OCI-LY3 (cell line): ENCODE results near the gene RBPJ.
"Not testable (repeated sequence)": the region's sequence is repeated elsewhere in the genome, so short reads cannot be mapped to it uniquely, and the experiment has no call there.

Source experiments
- H2AFZ ChIP-seq: fragments of 200-600, 300-600 bp; shearing (Covaris generic); 2 replicates; pipeline ENCODE4 v1.6.0; 2014; ENCODE audit warnings: antibody characterized with exemption, low read depth, low read length
- H3K27ac ChIP-seq: fragments of 200-600, 300-600 bp; sonication (generic); 2 replicates; pipeline ENCODE4 v1.5.1; 2014; ENCODE audit warnings: mild to moderate bottlenecking, low read length, moderate library complexity, mixed read lengths
- H3K27me3 ChIP-seq: fragments of 200-600, 300-600 bp; sonication (generic); 2 replicates; pipeline ENCODE4 v1.6.1; 2014; ENCODE audit warnings: low read depth, low read length, mixed read lengths
- H3K36me3 ChIP-seq: fragments of 200-600, 300-600 bp; sonication (generic); replicated peaks from 2 replicates; pipeline ENCODE3; 2014; ENCODE audit warnings: low read depth, low read length, mixed read lengths
- H3K4me1 ChIP-seq: fragments of 300-600, 200-600 bp; sonication (generic); 2 replicates; pipeline ENCODE4 v1.6.1; 2014; ENCODE audit warnings: low read length, mixed read lengths
- H3K4me2 ChIP-seq: fragments of 200-600, 300-600 bp; sonication (generic); 2 replicates; pipeline ENCODE4 v1.6.1; 2014; ENCODE audit warnings: low read length, mixed read lengths
- H3K4me3 ChIP-seq: fragments of 300-600, 200-600 bp; sonication (generic); 2 replicates; pipeline ENCODE4 v1.5.1; 2014; ENCODE audit warnings: antibody characterized with exemption, mild to moderate bottlenecking, low read length, moderate library complexity
- H3K79me2 ChIP-seq: fragments of 300-600, 200-600 bp; shearing (Covaris generic); 2 replicates; pipeline ENCODE4 v1.6.1; 2014; ENCODE audit warnings: mild to moderate bottlenecking, low read length, mixed read lengths
- H3K9ac ChIP-seq: fragments of 300-600, 200-600 bp; shearing (Covaris generic); 2 replicates; pipeline ENCODE4 v1.6.0; 2014; ENCODE audit warnings: mild to moderate bottlenecking, low read length, moderate library complexity
- H3K9me3 ChIP-seq: fragments of 200-600, 300-600 bp; shearing (Covaris generic); 2 replicates; pipeline ENCODE4 v1.6.1; 2014; ENCODE audit warnings: low read length, mixed read lengths; ENCODE audit not compliant: insufficient read depth
- H4K20me1 ChIP-seq: fragments of 200-600, 300-600 bp; sonication (generic); 2 replicates; pipeline ENCODE4 v1.6.1; 2016; ENCODE audit warnings: low read length, mixed read lengths; ENCODE audit not compliant: insufficient read depth
- EZH2phosphoT487 ChIP-seq: fragments of 200-600 bp; shearing (Covaris generic); IDR thresholded peaks from 2 replicates; pipeline ENCODE4 v1.6.1; 2018; ENCODE audit warnings: antibody characterized with exemption, mixed run types, low read depth
- TF ChIP-seq, protein P1 (sequence below): fragments of 200-600, 300-600 bp; sonication (generic); IDR thresholded peaks from 2 replicates; pipeline ENCODE4 v1.5.1; 2014; ENCODE audit warnings: antibody characterized with exemption, low read length, low read depth

RBPJ gene

DNA sequence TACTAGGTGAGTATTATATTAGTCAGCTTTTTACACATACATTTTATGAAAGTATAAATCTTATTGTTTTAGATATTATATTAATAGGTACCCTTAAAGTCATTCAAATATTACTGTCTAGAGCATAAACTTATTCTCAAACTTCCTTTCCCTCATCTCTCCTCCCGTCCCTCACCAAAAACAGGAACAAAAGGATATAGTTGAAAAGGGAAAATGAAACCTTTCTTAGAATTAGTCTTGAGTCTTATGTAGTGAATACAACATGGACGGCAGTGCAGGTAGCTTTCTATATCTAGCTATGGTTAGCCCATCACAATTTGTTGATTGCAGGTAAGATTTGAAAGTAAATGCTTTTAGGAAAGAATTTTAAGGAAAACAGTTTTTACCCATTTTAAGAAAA, 65.6 kb downstream of the RBPJ start:
- no peak overlapping the region for H3K9ac ChIP-seq
- peaks cover 62% of the 10 kb centered on the region for H4K20me1 ChIP-seq
- H3K4me1 ChIP-seq = peaks cover 3% of the 10 kb centered on the region; the same call in 1 of the 2 replicates
- H3K9me3 ChIP-seq = no peaks in the 10 kb centered on the region
- H3K36me3 ChIP-seq = peaks cover 35% of the 10 kb centered on the region
- peaks cover 33% of the 10 kb centered on the region for H3K79me2 ChIP-seq
- TF ChIP-seq EZH2phosphoT487 = no peak
- TF ChIP-seq, protein P1, sequence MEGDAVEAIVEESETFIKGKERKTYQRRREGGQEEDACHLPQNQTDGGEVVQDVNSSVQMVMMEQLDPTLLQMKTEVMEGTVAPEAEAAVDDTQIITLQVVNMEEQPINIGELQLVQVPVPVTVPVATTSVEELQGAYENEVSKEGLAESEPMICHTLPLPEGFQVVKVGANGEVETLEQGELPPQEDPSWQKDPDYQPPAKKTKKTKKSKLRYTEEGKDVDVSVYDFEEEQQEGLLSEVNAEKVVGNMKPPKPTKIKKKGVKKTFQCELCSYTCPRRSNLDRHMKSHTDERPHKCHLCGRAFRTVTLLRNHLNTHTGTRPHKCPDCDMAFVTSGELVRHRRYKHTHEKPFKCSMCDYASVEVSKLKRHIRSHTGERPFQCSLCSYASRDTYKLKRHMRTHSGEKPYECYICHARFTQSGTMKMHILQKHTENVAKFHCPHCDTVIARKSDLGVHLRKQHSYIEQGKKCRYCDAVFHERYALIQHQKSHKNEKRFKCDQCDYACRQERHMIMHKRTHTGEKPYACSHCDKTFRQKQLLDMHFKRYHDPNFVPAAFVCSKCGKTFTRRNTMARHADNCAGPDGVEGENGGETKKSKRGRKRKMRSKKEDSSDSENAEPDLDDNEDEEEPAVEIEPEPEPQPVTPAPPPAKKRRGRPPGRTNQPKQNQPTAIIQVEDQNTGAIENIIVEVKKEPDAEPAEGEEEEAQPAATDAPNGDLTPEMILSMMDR = no peak
- H3K27ac ChIP-seq = no peak overlapping the region
- H3K27me3 ChIP-seq = no peaks in the 10 kb centered on the region
- H2AFZ ChIP-seq = no peak overlapping the region
- no peak overlapping the region for H3K4me2 ChIP-seq
- no peak overlapping the region for H3K4me3 ChIP-seq

DNA sequence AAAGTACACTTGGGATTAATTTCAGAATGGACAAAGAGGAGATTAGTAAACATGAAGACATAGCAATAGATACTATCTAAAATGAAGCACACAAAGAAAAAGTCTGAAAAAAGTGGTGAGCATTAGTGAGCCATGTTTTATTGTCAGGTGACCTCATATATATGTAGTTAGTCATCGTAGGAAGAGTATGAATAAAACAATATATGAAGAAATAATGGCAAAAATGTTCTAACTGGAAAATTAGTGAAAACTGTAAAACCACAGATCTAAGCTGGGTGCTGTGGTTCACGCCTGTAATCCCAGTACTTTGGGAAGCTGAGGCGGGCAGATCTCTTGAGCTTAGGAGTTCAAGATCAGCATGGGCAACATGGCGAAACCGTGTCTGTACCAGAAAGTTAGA, 67.9 kb downstream of the RBPJ start:
- Histone ChIP-seq H4K20me1 (peaks cover 39% of the 10 kb centered on the region), H3K36me3 (peaks cover 42% of the 10 kb centered on the region), H3K27ac (no peak overlapping the region), H2AFZ (no peak overlapping the region), H3K79me2 (peaks cover 12% of the 10 kb centered on the region), H3K4me2 (no peak overlapping the region), H3K4me1 (peaks cover 3% of the 10 kb centered on the region; the same call in 1 of the 2 replicates), H3K4me3 (no peak overlapping the region), H3K9ac (no peak overlapping the region), H3K9me3 (no peaks in the 10 kb centered on the region), H3K27me3 (no peaks in the 10 kb centered on the region)
- TF ChIP-seq, protein P1 = no peak
- TF ChIP-seq EZH2phosphoT487 = no peak

DNA sequence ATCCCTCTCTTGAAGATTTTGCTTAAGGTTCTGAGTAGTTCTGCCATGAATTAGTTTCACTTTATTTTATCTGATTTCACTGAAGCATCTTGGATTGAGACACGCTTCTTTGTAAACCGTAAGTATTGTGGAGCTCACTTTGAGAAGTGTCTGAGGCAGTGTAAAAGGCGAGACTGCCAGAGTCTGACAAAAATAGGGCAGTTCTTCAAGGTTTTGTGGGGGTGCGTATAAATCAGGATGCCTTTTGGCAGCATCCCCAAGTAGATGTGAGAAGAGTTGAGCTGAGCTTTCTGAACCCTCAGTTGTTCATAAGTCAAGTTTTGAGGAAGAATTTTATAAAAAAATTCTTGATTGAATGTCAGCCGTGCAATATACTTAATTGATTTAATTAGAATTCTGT, 76.3 kb downstream of the RBPJ start:
- Histone ChIP-seq H2AFZ (no peak overlapping the region), H3K79me2 (peaks cover 6% of the 10 kb centered on the region; the same call in 1 of the 2 replicates), H3K9ac (no peak overlapping the region), H3K4me2 (no peak overlapping the region), H3K9me3 (no peaks in the 10 kb centered on the region), H4K20me1 (peaks cover 37% of the 10 kb centered on the region), H3K4me3 (no peak overlapping the region), H3K4me1 (peaks cover 10% of the 10 kb centered on the region), H3K27me3 (no peaks in the 10 kb centered on the region), H3K36me3 (peaks cover 34% of the 10 kb centered on the region), H3K27ac (no peak overlapping the region)
- TF ChIP-seq EZH2phosphoT487 = no peak

DNA sequence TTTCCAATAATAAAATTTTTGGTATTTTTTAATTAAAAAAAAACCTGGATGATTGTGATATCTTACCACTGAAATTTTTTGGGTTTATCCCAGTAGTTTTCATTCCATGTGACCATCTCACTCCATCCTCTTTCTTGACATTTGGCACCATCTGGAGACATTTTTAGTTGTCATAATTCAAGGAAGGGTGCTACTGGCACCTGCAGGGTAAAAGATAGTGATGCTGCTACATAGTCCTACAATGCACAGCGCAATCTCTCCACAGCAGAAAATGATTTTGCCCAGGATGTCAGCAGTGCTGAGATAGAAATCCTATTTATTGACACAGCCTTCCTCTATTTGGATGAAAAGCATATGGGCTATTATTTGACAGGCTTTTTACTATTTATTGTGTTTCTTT, 79.3 kb downstream of the RBPJ start:
- Histone ChIP-seq H3K4me3 (no peak overlapping the region), H3K4me2 (no peak overlapping the region), H3K27ac (no peak overlapping the region), H4K20me1 (peaks cover 67% of the 10 kb centered on the region), H3K9ac (no peak overlapping the region), H3K36me3 (peaks cover 56% of the 10 kb centered on the region), H3K4me1 (peaks cover 19% of the 10 kb centered on the region), H2AFZ (no peak overlapping the region), H3K9me3 (0 out of 2 replicates have a peak, but pooled peaks cover 7% of the 10 kb centered on the region), H3K79me2 (peaks cover 23% of the 10 kb centered on the region; the same call in 1 of the 2 replicates), H3K27me3 (no peaks in the 10 kb centered on the region)
- TF ChIP-seq, protein P1 = no peak
- TF ChIP-seq EZH2phosphoT487 = no peak

DNA sequence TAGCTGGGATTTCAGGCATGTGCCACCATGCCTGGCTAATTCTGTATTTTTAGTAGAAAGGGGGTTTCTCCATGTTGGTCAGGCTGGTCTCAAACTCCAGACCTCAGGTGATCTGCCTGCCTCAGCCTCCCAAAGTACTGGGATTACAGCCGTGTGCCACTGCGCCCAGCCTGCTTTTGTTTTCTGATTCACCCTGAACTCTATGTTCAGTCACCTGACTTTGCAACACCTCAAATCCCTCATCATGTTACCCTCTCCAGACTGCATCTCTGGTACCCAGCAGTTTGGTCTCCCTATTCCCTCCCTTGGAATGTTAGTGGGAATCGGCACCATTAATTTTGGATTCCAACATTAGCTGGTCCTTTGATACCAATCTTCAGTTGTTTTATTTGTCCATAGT, 81.2 kb downstream of the RBPJ start:
- not testable (repeated sequence) for H3K27ac ChIP-seq, H2AFZ ChIP-seq, H3K27me3 ChIP-seq, H3K9ac ChIP-seq
- H3K4me3 ChIP-seq = peak overlapping the region; percentile 23; the same call in 1 of the 2 replicates
- H3K4me2 ChIP-seq = peak overlapping the region; percentile 50
- H3K4me1 ChIP-seq = peaks cover 19% of the 10 kb centered on the region
- H3K9me3 ChIP-seq = peaks cover 19% of the 10 kb centered on the region; the same call in 1 of the 2 replicates
- peaks cover 21% of the 10 kb centered on the region; the same call in 1 of the 2 replicates for H3K79me2 ChIP-seq
- H4K20me1 ChIP-seq = peaks cover 60% of the 10 kb centered on the region
- peaks cover 68% of the 10 kb centered on the region for H3K36me3 ChIP-seq
